ENCODE results near the gene CDH13. TPM values are rescaled to one million over a fixed set of nuclear protein-coding genes. Genes with fewer than 3 reads are reported as not detected.

CDH13 gene
- total and polyA plus RNA-seq, 9 of the 15 experiments (the other 6 are each of a cell fraction or from before 2014, with no cell fraction given), result 0.03 TPM; not detected in 8

GRCh38 chr16:82726306-82726705 is 99.5 kb downstream of the CDH13 start:
- CTCF ChIA-PET (ENCODE audit: low intra/inter-chr PET ratio), result no interaction called here

DNA sequence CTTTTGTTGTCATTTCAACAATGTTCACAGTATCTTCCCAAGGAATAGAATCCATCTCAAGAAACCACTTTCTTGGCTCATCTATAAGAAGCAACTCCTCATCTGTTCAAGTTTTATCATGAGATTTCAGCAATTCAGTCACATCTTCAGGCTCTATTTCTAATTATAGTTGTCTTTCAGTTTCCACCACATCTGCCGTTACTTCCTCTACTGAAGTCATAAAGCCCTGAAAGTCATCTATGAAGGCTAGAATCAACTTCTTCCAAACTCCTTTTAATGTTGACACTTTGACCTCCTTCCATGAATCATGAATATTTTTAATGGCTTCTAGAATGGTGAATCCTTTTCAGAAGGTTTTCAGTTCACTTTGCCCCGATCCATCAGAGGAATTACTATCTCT is 102.1 kb downstream of the CDH13 start:
- Histone ChIP-seq H4K20me1 (replicated peaks; ENCODE audit: control insufficient read depth, insufficient read depth, low read length) (no peaks in the 10 kb centered on the region), H3K4me3 (no peak overlapping the region), H3K9me1 (ENCODE audit: control insufficient read depth, insufficient read depth, low read length) (no peaks in the 10 kb centered on the region), H3K79me2 (ENCODE audit: control insufficient read depth, insufficient read depth, low read length) (no peaks in the 10 kb centered on the region), H3K4me1 (replicated peaks in 1 of 2; ENCODE audit: control insufficient read depth in 2 of 2, insufficient read depth in 2 of 2, low read length in 2 of 2) (no peaks in the 10 kb centered on the region), H3K27ac (ENCODE audit: extremely low read depth, low read depth, low read length) (no peak overlapping the region), H3K4me2 (ENCODE audit: insufficient read depth, low read length) (no peak overlapping the region), H3K9me3 (replicated peaks; ENCODE audit: control insufficient read depth, insufficient read depth, low read depth, low read length) (no peaks in the 10 kb centered on the region), H3K36me3 (ENCODE audit: control insufficient read depth, insufficient read depth, low read length) (no peaks in the 10 kb centered on the region), H3K27me3 (ENCODE audit: control insufficient read depth in 2 of 2, insufficient read depth in 2 of 2, low read length in 2 of 2) (no peaks in the 10 kb centered on the region), H2AFZ (ENCODE audit: low read depth, low read length) (no peak overlapping the region), H3K9ac (ENCODE audit: insufficient read depth in 1 of 2, low read depth in 2 of 2, low read length in 2 of 2) (no peak overlapping the region)
- ATAC-seq, result no peak
- WGBS (ENCODE audit: insufficient coverage, low coverage, missing lambda C conversion rate), result 0% methylated on average over 2 of the region's 2 CpGs
- no peak for FAIRE-seq
- no TSS peak for BruUV-seq (replicated peaks)
- in situ Hi-C loops (cut with MboI), result no loop called here
- intact Hi-C loops (cut with micrococcal nuclease), result no loop called here
- ChIA-PET CTCF (ENCODE audit: low intra/inter-chr PET ratio) (no interaction called here), POLR2A (no interaction called here)
- no peak for DNase-seq (ENCODE audit: extremely low read depth in 1 of 4, low spot score in 3 of 4)
- TF ChIP-seq, protein P1, sequence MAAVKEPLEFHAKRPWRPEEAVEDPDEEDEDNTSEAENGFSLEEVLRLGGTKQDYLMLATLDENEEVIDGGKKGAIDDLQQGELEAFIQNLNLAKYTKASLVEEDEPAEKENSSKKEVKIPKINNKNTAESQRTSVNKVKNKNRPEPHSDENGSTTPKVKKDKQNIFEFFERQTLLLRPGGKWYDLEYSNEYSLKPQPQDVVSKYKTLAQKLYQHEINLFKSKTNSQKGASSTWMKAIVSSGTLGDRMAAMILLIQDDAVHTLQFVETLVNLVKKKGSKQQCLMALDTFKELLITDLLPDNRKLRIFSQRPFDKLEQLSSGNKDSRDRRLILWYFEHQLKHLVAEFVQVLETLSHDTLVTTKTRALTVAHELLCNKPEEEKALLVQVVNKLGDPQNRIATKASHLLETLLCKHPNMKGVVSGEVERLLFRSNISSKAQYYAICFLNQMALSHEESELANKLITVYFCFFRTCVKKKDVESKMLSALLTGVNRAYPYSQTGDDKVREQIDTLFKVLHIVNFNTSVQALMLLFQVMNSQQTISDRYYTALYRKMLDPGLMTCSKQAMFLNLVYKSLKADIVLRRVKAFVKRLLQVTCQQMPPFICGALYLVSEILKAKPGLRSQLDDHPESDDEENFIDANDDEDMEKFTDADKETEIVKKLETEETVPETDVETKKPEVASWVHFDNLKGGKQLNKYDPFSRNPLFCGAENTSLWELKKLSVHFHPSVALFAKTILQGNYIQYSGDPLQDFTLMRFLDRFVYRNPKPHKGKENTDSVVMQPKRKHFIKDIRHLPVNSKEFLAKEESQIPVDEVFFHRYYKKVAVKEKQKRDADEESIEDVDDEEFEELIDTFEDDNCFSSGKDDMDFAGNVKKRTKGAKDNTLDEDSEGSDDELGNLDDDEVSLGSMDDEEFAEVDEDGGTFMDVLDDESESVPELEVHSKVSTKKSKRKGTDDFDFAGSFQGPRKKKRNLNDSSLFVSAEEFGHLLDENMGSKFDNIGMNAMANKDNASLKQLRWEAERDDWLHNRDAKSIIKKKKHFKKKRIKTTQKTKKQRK (IDR thresholded peaks at IDR 0.05; ENCODE audit: borderline replicate concordance, low read depth, low read length), result no peak
- TF ChIP-seq TCFL5 (CRISPR knock-in tag; conservative IDR thresholded peaks at IDR 0.05), result no peak
- no peak for TF ChIP-seq L3MBTL2 (IDR thresholded peaks at IDR 0.05)
- no peak for TF ChIP-seq KDM2B (CRISPR knock-in tag; IDR thresholded peaks at IDR 0.05)
- no peak for TF ChIP-seq ZBTB7A (IDR thresholded peaks at IDR 0.05; ENCODE audit: borderline replicate concordance, control insufficient read depth, low read depth, low read length)
- TF ChIP-seq TCF7 (IDR thresholded peaks at IDR 0.05; ENCODE audit: borderline replicate concordance), result no peak
- TF ChIP-seq TAF1 (IDR thresholded peaks at IDR 0.05; ENCODE audit: control insufficient read depth, extremely low read depth, insufficient read depth, low read length, severe bottlenecking), result no peak
- TF ChIP-seq RHOXF2B (CRISPR knock-in tag; conservative IDR thresholded peaks at IDR 0.05), result no peak
- TF ChIP-seq FOXJ2 (tag; IDR thresholded peaks at IDR 0.05), result no peak
- TF ChIP-seq TOE1 (IDR thresholded peaks at IDR 0.05; ENCODE audit: borderline replicate concordance), result no peak
- no peak for TF ChIP-seq TOE1 (CRISPR knock-in tag; IDR thresholded peaks at IDR 0.05; ENCODE audit: borderline replicate concordance, low read depth)
- no peak for TF ChIP-seq ZFP30 (CRISPR knock-in tag; IDR thresholded peaks at IDR 0.05; ENCODE audit: borderline replicate concordance)

More at GRCh38 chr16:82726306-82726705, 99.5 kb downstream of the CDH13 start:
- Histone ChIP-seq H3K36me3 (ENCODE audit: control insufficient read depth, insufficient read depth, low read length) (no peaks in the 10 kb centered on the region), H3K4me1 (replicated peaks in 1 of 2; ENCODE audit: control insufficient read depth in 2 of 2, insufficient read depth in 2 of 2, low read length in 2 of 2) (no peaks in the 10 kb centered on the region), H3K79me2 (ENCODE audit: control insufficient read depth, insufficient read depth, low read length) (no peaks in the 10 kb centered on the region), H2AFZ (ENCODE audit: low read depth, low read length) (no peak overlapping the region), H3K9ac (ENCODE audit: insufficient read depth in 1 of 2, low read depth in 2 of 2, low read length in 2 of 2) (no peak overlapping the region), H4K20me1 (replicated peaks; ENCODE audit: control insufficient read depth, insufficient read depth, low read length) (no peaks in the 10 kb centered on the region), H3K27ac (ENCODE audit: extremely low read depth, low read depth, low read length) (no peak overlapping the region), H3K27me3 (ENCODE audit: control insufficient read depth in 2 of 2, insufficient read depth in 2 of 2, low read length in 2 of 2) (no peaks in the 10 kb centered on the region), H3K9me1 (ENCODE audit: control insufficient read depth, insufficient read depth, low read length) (no peaks in the 10 kb centered on the region), H3K4me3 (no peak overlapping the region), H3K9me3 (replicated peaks; ENCODE audit: control insufficient read depth, insufficient read depth, low read depth, low read length) (no peaks in the 10 kb centered on the region), H3K4me2 (ENCODE audit: insufficient read depth, low read length) (no peak overlapping the region)
- 0% methylated on average over 2 of the region's 2 CpGs for WGBS (ENCODE audit: insufficient coverage, low coverage, missing lambda C conversion rate)
- POLR2A ChIA-PET, result interaction anchor here (0.6 kb wide), 1 partner anchor 640 kb away, joined by 3 read pairs; no protein-coding TSS in a partner anchor
- TF ChIP-seq CBX5 (IDR thresholded peaks at IDR 0.05; ENCODE audit: borderline replicate concordance, low read depth) (no peak), FOXJ3 (CRISPR knock-in tag; IDR thresholded peaks at IDR 0.05) (no peak), SMARCB1 (IDR thresholded peaks at IDR 0.05; ENCODE audit: insufficient read length, low read depth) (no peak), LEF1 (IDR thresholded peaks at IDR 0.05) (no peak), MXI1 (IDR thresholded peaks at IDR 0.05; ENCODE audit: low read depth, low read length) (no peak), POLR2A (conservative IDR thresholded peaks at IDR 0.05) (no peak)
- in situ Hi-C loops (cut with MboI) (no loop called here), intact Hi-C loops (cut with micrococcal nuclease) (no loop called here)
- FAIRE-seq (no peak), DNase-seq (ENCODE audit: extremely low read depth in 1 of 4, low spot score in 3 of 4) (no peak), ATAC-seq (no peak)
- no TSS peak for BruUV-seq (replicated peaks)

All from K562 (cell line).